Astrocyte of the cerebellum (primary cell): Measurements from ENCODE around the gene ARHGAP35.
"Not testable (repeated sequence)": the region's sequence is repeated elsewhere in the genome, so short reads cannot be mapped to it uniquely, and the experiment has no call there.

ENCODE experiments used
- DNase-seq: peaks from one replicate; pipeline ENCODE4 v3.0.0-alpha.2; 2011; ENCODE audit warnings: low read depth
- H3K4me3 ChIP-seq: 2 replicates; pipeline ENCODE4 v1.5.1; 2011; ENCODE audit warnings: mild to moderate bottlenecking, low read depth, low read length, moderate library complexity
- CTCF ChIP-seq: IDR thresholded peaks from 2 replicates; pipeline ENCODE4 v1.5.1; 2012; ENCODE audit warnings: low read length, low read depth, moderate library complexity, mild to moderate bottlenecking; ENCODE audit errors: missing control alignments
- in situ Hi-C: cut with HindIII; loops from 2 replicates; pipeline ENCODE4 v1.10.0; 2017; ENCODE audit warnings: low sequenced_read_pairs

ARHGAP35 gene

GRCh38 chr19:46866407-46867136 lies 5.8 kb downstream of the ARHGAP35 start:
- H3K4me3 ChIP-seq, result no peak overlapping the region
- no peak for DNase-seq
- TF ChIP-seq CTCF, result no peak
- in situ Hi-C loops, result no loop called here

GRCh38 chr19:46867170-46867569 lies 6.4 kb downstream of the ARHGAP35 start:
- no peak for DNase-seq
- in situ Hi-C loops, result no loop called here
- H3K4me3 ChIP-seq, result no peak overlapping the region
- no peak for TF ChIP-seq CTCF

GRCh38 chr19:46868025-46868802 lies 7.4 kb downstream of the ARHGAP35 start:
- H3K4me3 ChIP-seq, result no peak overlapping the region
- no peak for DNase-seq
- TF ChIP-seq CTCF, result no peak
- in situ Hi-C loops, result no loop called here

GRCh38 chr19:46871173-46871572 lies 10.4 kb downstream of the ARHGAP35 start:
- in situ Hi-C loops, DNase-seq, H3K4me3 ChIP-seq: not testable (repeated sequence)

GRCh38 chr19:46872967-46873366 lies 12.2 kb downstream of the ARHGAP35 start:
- no peak for DNase-seq
- in situ Hi-C loops, result no loop called here
- no peak overlapping the region for H3K4me3 ChIP-seq
- no peak for TF ChIP-seq CTCF

- no peak for DNase-seq
- TF ChIP-seq CTCF, result no peak
- no peak overlapping the region for H3K4me3 ChIP-seq
- in situ Hi-C loops, result no loop called here
Observed at GRCh38 chr19:46875234-46875633, 14.4 kb downstream of the ARHGAP35 start.

- no peak for TF ChIP-seq CTCF
- no peak overlapping the region for H3K4me3 ChIP-seq
- no peak for DNase-seq
- in situ Hi-C loops, result no loop called here
Observed at GRCh38 chr19:46875657-46876056, 14.9 kb downstream of the ARHGAP35 start.
